HG02885 (cell line): ENCODE results near the gene UNC13B.

ENCODE experiments used
- ATAC-seq: cut with Tn5 transposase; IDR thresholded peaks from one replicate; pipeline ENCODE4 v1.9.1; 2021; ENCODE audit warnings: mild to moderate bottlenecking; ENCODE audit not compliant: unreplicated experiment, poor library complexity

Gene UNC13B

DNA sequence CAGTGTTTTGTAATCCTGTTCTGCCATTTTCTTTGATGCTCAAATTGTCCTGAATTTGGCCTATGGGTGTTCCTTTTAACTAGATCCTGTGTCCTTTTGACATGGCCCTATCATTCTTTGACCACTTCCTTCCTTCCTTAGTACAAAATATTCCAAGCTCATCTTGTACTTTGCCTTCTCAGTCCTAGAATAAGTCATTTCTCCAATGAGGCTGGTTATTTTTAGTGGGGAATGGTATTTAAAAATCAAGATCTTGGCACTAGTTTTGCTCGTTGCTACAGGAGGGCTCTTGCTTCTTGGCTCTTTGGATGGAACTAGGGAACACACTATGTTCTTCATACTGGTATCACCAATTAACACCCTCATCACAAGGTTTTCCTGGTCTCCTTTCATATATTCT lies 108.1 kb downstream of the UNC13B start:
- ATAC-seq = no peak

DNA sequence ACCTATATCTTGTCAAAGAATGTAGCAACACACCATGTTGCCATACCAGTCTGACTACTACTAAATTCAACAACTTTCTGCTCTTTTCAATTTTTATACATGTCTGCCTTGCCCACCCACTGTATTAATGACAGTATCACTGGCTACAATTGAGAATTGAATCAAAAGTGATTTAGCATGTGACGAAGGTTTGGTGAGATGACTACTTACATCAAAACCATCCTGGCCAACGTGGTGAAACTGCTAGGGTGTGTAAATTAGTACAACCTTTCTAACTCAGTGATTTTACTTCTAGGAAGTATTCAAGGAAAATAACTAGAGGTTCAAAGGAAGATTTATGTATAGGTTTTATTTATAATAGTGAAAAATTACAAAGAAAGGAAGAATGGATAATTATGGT lies 109.8 kb downstream of the UNC13B start:
- no peak for ATAC-seq

GRCh38 chr9:35272989-35273388 lies 111.2 kb downstream of the UNC13B start:
- ATAC-seq = no peak

- ATAC-seq = no peak
Observed at GRCh38 chr9:35273591-35273990, 111.8 kb downstream of the UNC13B start.

DNA sequence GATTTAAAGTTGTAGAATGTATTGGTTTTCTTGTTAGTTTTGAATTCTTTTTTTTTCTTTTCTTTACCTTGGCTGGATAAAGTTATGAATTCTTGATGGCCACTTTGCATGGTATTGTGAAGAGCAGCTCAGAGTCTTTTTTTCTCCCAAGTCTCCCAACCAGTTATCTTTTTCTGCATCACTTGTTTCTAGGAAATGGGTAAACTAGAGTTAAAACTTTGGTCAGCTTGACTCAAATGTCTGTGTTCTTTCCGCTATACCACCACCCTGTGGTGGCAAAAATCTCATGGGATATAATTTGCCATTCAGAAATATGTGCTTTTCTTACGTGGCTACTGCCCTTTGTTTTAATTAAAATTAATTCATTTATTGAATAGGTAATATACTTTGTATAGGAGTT lies 113.2 kb downstream of the UNC13B start:
- no peak for ATAC-seq

GRCh38 chr9:35277171-35277520 lies 115.3 kb downstream of the UNC13B start:
- ATAC-seq = no peak

DNA sequence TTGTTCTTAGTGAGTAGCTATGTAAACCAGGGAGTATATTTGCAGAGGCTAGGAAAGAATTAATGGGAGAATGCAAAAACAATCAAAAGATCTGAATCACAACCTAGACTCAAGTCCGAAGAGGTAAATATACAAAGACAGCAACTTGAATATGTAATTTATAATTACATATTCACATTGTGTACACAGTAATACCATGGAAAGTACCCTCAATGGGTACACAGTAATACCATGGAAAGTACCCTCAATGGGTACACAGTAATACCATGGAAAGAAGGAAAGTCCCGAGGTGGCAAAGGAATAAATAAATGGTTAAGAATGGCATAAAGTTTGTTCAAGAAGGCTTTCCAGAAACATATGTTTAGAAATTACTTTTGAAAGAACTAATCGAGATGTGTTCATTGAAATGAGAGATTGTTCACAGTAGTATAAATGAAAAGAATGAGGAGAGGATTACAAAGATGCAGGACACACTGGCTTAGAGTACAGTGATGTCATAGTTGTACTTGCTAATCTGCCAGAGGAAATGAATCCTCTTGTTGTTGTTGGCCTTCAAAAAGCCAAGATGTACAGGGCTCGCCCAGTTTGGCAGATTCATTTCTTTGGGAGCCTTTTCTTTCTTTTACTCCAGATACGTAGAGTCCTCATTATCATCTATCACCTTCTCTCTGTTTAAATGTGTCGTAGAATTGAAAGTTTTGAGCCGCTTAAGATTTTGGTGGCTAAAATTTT lies 116.0 kb downstream of the UNC13B start:
- ATAC-seq = no peak

DNA sequence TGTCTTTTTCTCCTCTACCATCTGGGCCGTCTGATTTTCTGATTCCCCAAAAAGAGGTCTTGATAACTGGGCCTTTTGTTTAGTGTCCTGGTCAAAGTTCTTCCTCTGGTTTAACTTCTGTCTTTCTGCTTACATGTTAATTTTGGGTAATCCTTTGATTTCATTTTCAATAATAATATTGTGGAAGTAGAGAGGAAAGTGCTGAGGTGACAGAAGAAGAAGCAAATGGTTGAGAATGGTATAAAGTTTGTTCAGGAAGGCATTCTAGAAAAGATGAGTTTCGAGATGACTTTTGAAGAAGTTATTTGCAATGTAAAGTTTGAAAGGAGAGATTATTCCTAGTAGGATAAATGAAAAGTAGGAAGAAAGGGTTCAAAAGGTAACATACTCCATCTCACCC lies 118.1 kb downstream of the UNC13B start:
- ATAC-seq = no peak

DNA sequence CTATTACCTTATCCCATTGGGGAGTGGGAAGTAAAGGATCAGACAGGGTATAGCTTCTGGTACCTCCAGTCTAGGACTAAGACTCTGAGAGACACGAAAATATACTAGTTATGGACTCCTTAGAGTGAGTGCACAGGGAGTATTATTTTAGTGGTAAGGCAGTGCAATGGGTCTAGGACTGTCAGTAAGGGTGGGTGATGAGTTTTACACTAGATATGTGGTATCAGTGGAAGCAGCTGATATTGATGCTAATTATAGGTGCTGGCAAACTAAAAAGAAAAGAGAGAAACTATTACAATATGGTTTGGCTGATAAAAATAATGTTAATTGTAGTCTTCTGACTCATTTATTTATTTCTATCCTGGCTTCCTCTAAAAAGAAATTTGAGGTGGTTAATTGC lies 118.6 kb downstream of the UNC13B start:
- ATAC-seq = no peak

DNA sequence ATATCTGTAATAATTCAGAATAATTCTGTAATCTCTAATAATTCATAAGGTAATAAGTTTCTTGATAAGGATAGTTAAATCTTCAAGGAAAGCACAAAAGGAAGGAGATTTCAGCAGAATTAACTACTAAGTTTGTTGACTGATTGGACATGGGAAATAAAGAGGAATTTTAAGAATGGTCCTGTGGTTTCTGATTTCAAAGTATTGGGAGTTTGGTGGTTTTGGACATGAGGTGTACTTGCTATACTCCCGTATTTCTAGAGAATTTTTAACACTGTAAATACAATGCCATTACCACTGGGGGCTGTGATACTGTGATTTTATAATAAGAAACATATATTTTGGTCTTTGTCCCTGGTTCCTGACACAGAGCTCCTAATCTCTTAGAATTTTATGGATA lies 123.9 kb downstream of the UNC13B start:
- ATAC-seq = no peak

DNA sequence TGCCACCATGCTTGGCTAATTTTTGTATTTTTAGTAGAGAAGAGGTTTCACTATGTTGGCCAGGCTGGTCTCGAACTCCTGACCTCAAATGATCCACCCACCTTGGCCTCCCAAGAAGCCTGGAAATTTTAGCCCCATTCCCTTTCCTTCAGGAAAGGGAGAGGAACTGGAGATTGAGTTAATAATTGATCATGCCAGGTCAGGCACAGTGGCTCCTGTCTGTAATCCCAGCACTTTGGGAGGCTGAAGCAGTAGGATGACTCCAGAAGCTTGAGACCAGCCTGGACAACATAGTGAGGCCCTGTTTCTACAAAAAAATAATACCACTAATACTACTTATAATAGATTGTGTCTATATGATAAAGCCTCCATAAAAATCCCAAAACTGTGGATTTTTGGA lies 124.6 kb downstream of the UNC13B start:
- ATAC-seq = no peak

DNA sequence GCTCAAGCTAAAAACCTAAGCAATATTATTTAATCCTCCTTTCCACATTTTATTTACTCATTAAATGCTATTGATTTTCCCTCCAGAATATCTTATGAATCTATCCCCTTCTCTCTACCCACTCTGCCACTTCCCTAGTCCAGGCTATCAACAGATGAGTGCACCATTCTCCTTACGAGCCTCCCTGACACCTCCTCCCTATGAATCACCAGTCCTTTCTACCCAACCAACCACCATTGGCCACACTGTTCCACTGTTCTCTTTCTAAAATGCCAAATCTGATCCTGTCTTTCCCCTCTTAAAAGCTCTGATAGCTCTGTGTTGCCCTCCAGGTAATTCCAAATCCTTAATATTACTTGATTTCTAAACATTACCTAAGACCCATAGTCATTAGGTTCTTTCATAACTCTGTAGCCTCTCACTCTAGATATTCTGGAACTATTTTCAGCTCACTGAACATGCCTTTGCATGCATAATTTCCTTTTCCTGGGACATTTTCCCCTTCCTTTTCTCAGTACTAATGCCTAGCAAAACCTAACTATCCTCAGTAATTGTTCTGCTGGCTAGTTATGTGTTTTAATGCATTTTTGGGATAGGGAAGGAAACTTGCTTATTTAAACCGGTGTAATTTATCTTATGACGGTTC lies 126.3 kb downstream of the UNC13B start:
- ATAC-seq = no peak

GRCh38 chr9:35288778-35289177 lies 127.0 kb downstream of the UNC13B start:
- ATAC-seq = no peak

DNA sequence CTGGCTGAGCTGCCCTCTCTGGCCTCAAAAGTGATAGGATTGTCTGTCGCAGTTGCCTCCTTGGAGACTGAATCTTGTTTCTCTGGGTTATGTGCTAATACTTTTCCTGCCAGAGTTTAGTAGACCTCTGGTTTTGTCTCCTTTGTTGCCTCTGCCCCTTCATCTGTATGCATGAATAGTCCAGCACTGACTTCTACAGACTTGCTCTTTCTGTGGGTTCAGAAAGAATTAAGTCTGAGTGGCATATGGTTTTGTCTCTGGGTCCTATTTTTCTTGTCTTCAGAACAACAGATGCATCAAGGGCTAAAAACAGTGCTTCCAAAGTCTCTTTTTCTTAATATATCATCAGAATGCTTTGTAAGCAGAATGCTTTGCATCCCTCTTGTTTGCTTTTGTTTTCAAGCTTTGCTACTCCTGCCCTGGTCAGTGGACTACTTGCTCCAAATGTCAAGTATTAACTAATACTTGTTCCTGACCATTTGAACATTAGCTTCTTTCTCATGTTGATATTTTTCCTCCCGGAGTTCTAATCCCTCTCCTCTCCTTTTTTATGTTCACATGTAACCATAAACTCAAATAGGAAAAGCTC lies 131.7 kb downstream of the UNC13B start:
- ATAC-seq = no peak

GRCh38 chr9:35294066-35294465 lies 132.3 kb downstream of the UNC13B start:
- no peak for ATAC-seq

DNA sequence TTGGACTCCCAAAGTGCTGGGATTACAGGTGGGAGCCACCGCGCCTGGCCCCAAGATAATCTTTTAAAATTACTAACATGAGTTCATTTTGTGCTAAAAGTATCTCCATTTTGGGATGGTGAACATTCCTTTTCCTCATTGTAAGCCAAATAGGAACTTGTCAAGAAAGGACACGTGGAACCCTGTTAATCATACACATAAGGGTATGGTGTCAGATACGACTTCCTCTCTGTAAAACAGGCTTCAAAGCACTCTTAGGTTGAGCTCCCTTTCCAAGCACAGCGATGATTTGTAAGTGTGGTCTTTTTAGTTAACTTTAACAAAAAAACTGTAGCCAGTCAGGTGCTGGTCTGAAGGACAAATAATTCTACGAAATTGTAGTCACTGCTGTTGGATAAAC lies 132.7 kb downstream of the UNC13B start:
- no peak for ATAC-seq

GRCh38 chr9:35295369-35296036 lies 133.7 kb downstream of the UNC13B start:
- no peak for ATAC-seq

DNA sequence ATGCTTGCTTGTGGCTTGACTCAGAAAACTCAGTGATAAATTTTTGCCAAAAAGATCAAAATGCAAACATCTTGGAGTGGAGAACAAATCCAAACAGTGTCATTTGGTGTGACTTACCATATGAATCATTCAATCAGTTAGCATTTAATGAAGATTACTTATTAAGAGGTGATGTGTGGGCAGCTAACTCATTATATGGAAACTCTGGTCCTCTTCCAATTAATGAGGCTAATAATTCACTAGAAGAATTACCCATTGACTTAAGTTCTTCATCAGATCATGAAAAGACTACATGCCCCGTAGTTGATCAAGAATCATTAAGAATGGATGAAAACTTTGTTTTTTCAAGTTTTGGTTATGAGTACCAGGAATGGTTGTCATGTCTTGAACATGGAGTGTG lies 141.8 kb downstream of the UNC13B start:
- no peak for ATAC-seq

DNA sequence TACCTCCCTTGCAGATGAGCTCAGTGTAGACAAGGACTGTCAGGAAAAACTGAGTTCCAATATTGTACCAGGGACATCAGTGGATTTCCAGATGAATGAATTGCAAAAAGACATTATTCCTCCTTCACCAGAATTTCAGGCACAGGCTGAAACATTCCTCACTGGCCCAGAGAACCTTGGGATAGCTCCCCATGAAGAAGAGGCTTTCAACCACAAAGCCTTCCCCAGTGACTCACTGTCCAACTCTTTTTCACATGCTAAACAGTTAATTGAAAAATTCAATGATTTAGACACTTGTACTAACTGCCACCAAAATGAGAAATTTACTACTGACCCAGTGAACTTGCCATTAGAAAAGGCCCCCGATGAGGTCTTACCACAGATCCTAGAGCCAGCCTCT lies 144.5 kb downstream of the UNC13B start:
- ATAC-seq = no peak

- ATAC-seq = no peak
Observed at GRCh38 chr9:35308316-35308715, 146.5 kb downstream of the UNC13B start.

DNA sequence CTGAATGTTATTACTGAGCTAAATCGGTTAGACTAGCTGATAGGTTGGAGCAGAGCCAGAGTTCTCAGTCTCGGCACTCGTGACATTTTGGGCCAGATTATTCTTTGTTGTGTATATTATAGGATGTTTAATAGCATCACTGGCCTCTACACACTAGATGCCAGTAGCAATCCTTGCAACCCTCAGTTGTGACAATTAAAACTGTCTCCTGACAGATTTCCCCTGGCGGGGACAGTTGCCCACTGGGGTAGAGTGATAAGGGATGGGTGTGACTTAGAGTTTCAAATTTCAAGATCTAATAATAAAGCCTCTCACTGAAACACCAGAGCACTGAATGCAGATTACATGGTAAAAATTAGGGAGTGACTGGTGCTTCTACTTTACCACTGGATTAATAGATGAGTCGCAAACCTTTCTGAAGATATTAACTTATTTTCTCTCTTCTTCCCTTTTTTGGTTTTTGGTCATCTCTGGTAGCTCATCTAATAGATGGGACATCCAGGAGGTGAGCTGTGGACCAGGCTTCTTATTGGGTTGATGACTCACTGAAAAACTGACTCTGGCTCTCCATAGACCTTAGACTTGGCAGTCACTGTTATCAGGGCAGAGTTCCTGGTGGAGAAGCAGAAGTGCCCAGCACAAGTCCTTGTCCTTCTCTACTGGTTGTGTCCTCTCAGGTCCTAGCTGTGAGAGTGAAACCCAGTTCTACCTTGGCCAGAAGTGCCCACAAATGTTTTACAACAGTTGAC lies 150.3 kb downstream of the UNC13B start:
- ATAC-seq = no peak
